IPS-15b (cell line): ENCODE data around the gene GPX4.

Source experiments
- H3K27me3 ChIP-seq: one replicate; pipeline ENCODE4 v1.6.1; 2013; ENCODE audit warnings: low read length; ENCODE audit not compliant: control insufficient read depth, insufficient read depth
- H3K36me3 ChIP-seq: one replicate; pipeline ENCODE4 v1.6.1; 2013; ENCODE audit warnings: low read length; ENCODE audit not compliant: control insufficient read depth, insufficient read depth
- H3K4me1 ChIP-seq: one replicate; pipeline ENCODE4 v1.6.1; 2013; ENCODE audit warnings: mild to moderate bottlenecking, low read length; ENCODE audit not compliant: control insufficient read depth, insufficient read depth
- H3K4me3 ChIP-seq: one replicate; pipeline ENCODE4 v1.5.1; 2013; ENCODE audit warnings: low read depth, low read length
- H3K9ac ChIP-seq: one replicate; pipeline ENCODE4 v1.6.1; 2013; ENCODE audit warnings: low read depth, mild to moderate bottlenecking, low read length
- H3K9me3 ChIP-seq: one replicate; pipeline ENCODE4 v1.6.1; 2013; ENCODE audit warnings: mild to moderate bottlenecking, low read length; ENCODE audit not compliant: control insufficient read depth, insufficient read depth

The GPX4 gene

DNA sequence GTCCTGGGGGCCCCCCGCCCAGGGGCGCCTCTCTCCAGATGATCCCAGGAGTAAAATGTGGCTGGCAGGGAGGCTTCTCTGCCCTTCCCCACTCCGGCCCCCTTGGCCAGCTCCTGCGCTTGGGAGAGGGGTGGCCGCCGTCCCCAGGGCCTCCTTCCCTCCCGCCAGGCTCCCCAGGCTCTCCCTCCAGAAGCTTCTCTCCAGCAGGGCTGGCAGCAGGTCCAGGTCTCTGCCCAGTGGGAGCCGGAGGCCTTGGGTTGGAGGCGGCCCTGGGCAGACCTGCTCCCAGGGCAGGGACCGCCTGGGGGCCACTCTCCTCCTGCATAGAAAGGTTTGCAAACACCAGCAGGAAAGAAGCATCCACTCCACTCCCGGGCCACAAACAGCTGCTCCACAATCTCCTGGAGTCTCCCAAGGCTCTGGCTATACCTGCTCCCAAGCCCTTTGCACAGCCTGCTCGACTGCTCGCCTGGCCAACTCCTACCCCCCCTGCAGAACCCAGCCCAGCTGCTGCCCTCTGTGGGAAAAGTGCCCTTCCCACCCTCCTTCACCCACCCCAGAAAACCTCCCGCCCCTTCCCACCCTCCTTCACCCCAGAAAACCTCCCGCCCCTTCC lies 44.2 kb downstream of the GPX4 start:
- Histone ChIP-seq H3K9me3 (no peaks in the 10 kb centered on the region), H3K36me3 (peaks cover 27% of the 10 kb centered on the region), H3K9ac (no peak overlapping the region), H3K4me3 (no peak overlapping the region), H3K27me3 (no peaks in the 10 kb centered on the region), H3K4me1 (no peaks in the 10 kb centered on the region)

DNA sequence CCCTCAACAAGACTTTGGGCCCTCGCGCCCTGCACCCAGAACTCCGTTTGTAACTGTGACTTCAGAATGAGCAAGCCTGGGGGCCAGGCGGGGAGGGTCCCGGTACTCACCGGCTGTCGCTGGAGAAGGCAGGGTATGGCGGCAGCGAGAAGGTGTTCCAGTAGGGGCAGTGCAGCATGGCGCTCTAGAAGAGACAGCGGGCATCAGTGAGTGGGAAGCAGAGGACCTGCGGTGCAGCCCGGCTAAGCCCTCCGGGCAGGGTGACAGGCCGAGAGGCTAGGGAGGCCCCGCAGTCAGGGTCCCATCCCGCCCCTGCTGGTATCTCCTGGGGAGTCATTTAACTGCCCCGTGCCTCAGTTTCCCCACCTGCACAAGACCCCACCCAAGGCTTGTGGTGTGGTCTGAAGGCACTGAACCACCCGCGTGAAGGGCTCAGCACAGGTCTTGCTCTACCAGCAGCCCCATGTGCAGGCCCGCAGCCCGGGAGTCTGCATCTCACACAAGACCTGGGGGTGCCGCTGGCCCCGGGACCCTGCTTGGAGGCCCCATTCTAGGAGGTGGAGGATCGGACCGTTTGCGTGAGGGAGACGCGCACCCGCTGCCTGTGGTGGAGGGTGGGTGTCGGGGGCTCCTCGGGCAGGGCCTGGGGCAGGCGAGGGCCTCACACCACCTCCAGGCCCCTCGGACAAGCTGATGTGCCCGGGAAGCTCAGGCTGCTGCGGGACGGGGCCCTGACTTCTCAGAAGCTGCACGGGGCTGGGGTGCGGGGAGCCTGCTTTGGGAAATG lies 45.7 kb downstream of the GPX4 start:
- no peak overlapping the region for H3K9ac ChIP-seq
- no peaks in the 10 kb centered on the region for H3K4me1 ChIP-seq
- no peak overlapping the region for H3K4me3 ChIP-seq
- H3K27me3 ChIP-seq = no peaks in the 10 kb centered on the region
- H3K9me3 ChIP-seq = no peaks in the 10 kb centered on the region
- H3K36me3 ChIP-seq = peaks cover 20% of the 10 kb centered on the region

DNA sequence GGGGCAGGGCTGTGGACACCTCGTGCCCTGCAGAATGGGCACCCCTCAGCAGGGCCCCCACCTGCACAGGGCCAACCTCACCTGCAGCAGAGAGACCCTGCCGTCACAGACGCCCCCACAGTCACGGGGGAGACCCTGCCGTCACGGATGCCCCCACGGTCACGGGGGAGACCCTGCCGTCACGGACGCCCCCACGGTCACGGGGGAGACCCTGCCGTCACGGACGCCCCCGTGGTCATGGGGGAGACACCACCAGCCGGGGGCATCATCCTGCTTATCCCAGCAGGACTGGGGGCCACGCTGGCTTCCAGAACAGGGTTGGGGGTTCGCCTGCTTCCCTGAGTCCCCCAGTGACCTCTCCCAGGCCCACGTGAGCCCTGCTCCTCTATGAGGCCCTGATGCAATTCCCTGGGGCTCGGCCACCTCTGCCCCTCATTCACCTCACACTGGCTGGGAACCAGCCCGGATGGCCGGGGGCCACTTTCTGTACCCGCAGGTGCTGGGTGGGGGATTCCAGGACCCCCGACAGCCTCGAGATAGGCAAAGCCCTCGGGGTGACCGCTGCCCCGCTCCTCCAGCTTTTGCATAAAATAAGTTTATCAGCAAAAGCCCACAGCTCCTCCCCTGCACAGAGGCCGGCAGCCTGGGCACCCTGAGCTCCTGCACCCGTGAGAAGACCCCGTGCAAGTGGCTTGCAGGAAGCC lies 46.7 kb downstream of the GPX4 start:
- Histone ChIP-seq H3K27me3 (no peaks in the 10 kb centered on the region), H3K4me3 (no peak overlapping the region), H3K9ac (no peak overlapping the region), H3K36me3 (peaks cover 19% of the 10 kb centered on the region), H3K4me1 (no peaks in the 10 kb centered on the region), H3K9me3 (no peaks in the 10 kb centered on the region)

DNA sequence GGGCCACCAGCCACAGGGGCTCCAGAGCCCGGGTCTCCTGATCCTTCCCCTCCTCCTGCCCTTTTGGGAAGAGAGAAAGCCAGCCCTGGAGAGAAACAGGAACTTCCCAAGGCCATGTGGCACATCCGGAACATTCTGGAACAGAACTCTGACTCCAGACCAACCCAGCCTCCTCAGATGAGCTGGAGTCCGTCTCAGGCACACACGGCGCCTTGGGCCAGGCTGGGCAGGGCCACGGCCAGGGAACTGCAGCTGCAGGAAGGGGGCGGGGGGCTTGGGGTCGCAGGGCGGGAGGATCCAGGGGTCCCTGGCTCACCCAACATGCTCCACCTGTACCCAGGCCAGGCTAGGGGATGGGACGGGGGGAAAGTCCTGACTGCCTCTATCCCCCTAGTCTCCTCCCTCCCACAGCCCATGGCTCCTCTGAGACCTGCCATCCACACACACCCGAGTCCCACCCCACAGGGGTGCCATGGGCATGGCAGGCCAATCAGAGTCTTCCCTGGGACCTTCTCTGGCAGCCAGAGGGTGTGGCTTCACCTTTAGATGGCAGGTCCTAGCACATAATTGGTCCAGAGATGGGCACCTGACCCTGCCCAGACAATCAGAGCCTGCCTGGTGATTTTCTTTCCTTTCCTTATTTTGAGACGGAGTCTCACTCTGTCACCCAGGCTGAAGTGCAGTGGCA lies 47.4 kb downstream of the GPX4 start:
- Histone ChIP-seq H3K4me1 (no peaks in the 10 kb centered on the region), H3K9ac (no peak overlapping the region), H3K36me3 (peaks cover 17% of the 10 kb centered on the region), H3K27me3 (no peaks in the 10 kb centered on the region), H3K4me3 (no peak overlapping the region), H3K9me3 (no peaks in the 10 kb centered on the region)

DNA sequence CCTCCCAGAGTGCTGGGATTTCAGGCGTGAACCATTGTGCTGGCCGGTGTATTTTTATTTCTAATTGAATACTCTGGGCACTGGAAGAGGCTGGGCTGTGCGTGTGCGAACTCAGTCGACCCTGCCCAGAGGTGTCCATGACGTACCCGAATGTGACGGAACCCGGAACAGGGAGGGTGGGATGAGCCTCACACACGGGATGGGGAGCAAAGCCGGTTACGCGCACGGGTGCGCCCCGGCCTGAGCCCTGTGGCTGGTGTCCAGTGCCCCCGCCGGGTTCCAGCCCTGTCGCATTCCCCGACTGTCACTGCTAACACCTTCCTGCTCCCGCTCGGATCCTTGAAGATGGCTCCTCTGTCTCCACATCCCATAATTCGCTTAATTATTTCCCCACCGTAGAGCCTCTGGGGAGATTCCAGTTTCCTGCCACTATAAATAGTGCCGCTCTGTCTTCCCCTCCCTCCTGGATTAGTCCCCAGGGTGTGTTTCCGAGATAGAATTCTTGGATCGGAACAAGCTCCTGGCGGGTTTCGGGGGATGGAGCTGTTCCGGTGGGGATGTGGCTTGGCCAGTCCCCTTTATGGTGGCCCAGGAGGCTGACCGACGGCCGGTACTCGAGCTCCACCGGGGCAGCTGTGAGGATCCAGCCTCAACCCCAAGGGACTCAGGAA lies 48.3 kb downstream of the GPX4 start:
- Histone ChIP-seq H3K9ac (peak overlapping the region; percentile 24), H3K4me3 (no peak overlapping the region), H3K36me3 (peaks cover 17% of the 10 kb centered on the region), H3K4me1 (no peaks in the 10 kb centered on the region), H3K27me3 (no peaks in the 10 kb centered on the region), H3K9me3 (no peaks in the 10 kb centered on the region)

DNA sequence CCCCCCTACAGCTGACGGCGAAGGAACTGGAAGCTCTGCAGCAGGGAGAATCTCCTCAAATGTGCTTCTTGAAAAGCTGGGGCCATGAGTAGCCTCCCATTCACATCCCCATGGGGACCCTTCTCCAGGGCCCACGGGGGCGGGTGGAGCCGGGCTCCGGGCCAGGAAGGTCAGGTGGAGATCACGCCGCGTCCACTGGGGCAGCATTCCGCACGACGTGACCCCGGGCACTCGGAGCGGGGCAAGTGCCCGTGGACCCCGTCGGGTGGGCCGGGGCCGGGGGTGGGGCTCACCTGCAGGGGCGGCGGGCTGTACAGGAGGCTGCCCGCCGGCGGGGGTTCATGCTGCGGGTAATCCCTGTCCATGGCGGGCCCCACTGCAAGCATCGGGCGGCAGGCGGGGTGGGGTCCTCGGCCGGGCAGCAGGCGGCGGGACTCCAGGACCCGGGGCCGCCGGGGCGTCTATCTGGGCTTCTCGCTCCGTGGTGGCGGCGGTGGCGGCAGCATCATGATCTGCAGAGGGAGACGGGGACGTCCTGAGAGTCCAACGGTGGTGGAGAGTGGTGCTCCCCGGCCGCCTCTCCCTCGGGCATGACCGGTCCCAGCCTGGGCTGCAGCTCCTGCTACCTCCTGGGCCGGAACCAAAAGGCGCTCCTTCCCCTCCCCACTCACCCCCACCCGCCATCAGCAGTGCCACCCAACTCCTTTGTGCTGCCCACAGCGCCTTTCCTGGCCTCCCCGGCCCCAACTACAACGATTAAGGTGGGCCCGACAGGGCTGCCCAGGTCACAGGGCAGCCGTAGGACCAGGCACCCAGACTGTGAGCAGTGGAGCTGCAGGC lies 50.3 kb downstream of the GPX4 start:
- no peaks in the 10 kb centered on the region for H3K4me1 ChIP-seq
- peaks cover 24% of the 10 kb centered on the region for H3K36me3 ChIP-seq
- no peak overlapping the region for H3K4me3 ChIP-seq
- no peak overlapping the region for H3K9ac ChIP-seq
- H3K9me3 ChIP-seq = no peaks in the 10 kb centered on the region
- H3K27me3 ChIP-seq = no peaks in the 10 kb centered on the region

DNA sequence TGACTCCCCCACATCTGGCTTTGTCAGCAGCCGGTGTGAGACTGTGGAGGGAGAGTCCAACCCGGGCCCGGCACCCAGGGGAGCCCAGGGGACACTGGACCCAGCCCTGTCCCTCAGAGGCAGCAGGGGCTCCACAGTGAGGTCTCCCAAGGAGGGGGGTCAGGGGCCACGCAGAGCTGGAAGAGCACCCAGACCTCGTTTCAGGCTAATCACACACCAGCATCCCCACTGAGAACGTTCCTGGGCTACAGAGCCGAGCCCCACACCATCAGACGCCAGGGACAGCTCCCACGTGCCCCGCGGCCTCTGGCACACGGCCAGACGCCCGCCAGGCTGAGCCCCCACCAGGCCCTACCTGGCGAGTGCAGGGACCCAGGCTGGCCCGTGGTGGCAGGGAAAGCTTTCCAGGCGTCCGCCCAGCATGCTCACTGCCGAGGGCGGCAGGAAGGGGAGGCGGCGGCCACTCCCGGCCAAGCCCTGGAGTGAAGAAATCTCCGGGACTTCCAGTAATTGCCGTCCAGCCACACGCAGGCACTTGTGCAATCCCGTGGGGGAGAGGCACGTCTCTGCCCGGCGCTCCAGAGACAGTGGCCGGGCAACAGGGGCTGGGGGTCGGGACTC lies 51.0 kb downstream of the GPX4 start:
- H3K4me1 ChIP-seq = no peaks in the 10 kb centered on the region
- peak overlapping the region; percentile 12 for H3K9ac ChIP-seq
- H3K27me3 ChIP-seq = no peaks in the 10 kb centered on the region
- H3K36me3 ChIP-seq = peaks cover 21% of the 10 kb centered on the region
- H3K9me3 ChIP-seq = no peaks in the 10 kb centered on the region
- H3K4me3 ChIP-seq = no peak overlapping the region

DNA sequence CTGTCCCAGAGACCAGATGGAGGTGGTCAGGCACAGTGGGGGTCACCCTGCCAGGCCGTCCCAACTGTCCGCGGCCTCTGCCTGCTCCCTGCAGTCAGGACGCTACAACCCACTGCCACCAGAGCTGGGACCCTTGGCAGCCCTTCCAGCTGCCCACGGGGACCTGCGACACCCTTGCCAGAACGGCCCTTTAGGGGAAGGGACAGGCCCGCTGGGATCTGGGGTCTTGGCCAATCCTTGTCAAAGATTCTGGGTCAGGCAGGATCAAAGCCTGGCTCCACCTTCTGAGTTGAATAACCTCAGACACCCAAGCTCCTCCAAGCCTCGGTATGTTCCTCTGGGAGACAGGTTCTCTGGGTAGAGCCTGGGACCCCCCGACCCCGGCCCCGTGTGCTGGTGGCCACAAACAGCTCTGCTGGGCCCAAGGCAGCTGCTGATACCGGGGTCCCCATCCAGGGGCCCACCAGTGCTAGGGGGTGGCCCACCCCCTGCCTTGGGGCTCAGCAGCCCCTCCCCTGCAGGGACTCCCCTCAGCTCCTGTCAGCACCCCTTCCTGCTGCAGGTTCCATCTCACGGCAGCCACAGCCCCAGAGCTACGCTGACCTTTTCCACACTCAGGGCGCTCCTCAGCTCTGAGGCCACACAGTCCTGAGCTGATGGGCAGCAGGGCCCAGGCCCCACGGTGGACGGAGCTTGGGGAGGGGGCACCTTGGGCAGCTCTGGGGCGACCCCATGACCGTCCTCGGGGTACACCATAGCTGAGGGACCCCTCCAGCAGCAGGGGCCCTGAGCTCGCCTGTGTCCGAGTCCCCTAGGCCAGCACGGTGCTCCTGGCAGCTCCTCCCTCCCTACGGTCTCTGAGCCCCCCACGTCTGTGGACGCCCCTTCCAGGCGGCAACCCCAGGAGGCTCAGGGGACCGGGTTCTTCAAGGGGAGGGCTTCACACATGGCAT lies 51.8 kb downstream of the GPX4 start:
- Histone ChIP-seq H3K4me1 (no peaks in the 10 kb centered on the region), H3K4me3 (no peak overlapping the region), H3K36me3 (peaks cover 21% of the 10 kb centered on the region), H3K27me3 (no peaks in the 10 kb centered on the region), H3K9me3 (no peaks in the 10 kb centered on the region), H3K9ac (peak overlapping the region; percentile 12)
